Measurements from ENCODE around the gene FAIM.

DNA sequence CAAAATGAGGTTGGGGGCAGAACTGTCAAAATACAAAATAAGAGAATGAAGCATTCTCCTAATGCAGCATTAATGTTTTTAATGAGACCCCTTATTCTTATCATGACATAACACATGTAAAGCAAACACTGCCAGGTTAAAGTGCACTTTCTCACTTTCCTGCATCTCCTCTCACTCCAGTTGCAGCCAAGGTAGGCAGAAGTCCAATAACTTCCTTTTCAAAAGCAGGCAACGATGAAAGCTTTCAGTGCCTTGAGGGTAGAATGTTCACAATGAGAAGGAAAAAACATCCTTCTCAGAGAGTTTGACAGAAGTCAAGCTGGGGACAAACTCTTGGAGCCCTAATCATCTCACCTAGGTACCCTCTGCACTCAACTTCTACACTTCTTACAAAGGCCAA, 59.5 kb downstream of the FAIM start:
- TF ChIP-seq EZH2phosphoT487 (IDR thresholded peaks at IDR 0.05; ENCODE audit: unreplicated experiment) (no peak), POLR2AphosphoS5 (IDR thresholded peaks at IDR 0.05; ENCODE audit: low read depth) (no peak)

All from GM23338 (cell line).